ENCODE measurements around the gene TTC7B.

The TTC7B gene

DNA sequence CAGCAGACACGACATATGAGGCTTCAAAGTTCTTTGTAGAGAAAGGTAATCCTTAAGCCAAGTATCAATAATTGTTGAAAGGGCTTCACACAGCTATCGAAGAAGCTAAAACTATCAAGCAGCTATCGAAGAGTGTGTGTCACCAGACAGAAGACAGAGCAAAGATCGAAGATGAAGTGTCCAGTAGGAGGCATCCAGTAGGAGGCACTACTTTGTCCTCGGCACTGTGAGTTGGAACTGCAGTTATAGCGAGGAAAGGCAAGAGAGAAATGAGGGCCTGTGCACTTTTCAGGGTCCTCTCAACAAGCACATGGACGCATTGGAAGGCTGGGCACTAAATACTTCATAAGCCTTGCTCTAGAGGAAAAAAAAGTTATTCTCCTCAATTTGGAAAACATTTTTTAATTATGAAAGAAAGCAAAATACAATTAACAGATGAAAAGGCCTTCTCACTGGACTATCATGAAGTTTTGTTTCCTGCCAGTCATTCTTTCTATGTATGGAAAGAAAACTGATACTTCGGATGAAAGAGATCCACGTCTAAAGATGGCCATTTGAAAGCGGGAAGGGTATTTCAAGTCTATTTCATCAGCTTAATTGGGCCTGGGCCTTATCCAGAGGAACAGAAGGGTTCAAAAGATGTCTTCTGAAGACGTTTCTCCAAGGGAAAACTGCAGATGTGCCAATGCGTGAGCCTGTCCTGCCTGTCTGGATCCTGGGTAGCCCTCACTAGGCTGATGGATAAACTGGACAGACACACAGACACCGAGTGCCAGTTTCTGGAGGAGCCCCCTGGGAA is 244.9 kb downstream of the TTC7B start:
- DNase-seq = no peak

DNA sequence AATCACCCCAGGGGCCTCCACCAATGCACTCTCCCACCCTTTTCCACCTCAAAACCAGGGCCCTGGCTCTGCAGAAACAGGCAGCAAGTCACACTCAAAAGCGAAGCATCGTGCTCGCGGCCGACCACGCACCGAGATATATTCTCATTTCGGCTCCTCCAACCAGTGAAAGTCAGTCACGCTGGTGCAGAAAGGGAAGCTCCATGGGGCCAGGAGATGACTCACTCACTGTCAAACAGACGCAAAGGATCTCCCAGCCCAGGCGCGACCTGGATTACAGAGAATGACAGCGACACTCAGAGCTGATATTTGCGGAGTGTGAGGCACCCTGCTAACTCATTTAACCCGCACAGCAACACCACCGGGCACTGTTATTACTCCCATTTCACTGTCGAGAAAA is 245.8 kb downstream of the TTC7B start:
- no peak for DNase-seq

DNA sequence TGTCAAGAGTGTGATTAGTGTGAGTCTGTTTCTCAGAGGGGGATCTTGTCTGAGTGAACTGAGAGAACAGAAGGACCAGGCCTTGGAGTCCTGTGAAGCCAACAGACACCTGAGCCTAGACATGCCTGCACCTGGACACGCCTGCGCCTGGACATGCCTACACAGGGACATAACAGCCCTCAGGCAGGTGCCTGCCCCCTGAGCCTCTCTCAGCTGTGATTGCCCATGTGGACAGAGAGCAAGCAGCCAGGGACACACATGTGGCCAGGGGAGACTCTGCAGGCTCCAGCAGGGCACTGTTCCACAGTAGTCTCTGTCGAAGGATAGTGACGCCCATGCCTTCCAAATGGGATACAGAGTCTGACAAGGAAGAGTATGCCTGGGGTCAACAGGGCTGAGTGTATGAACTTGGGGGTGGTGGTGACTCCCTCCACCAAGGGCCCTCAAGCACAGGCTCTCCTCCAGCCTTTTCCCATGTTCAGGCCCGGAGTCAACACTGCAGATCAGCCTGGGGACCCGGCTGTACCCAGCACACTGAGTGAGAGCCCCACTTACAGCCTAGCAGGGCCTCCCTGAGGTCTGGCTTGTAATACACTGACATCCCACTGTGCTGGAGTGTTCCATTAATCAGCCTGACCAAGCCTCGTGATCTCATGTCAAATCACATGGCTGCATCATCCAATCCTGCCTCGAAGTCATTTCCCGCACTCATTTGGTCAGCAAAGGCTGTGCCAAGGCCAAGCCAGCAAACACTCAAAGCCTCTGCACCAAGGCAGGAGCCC is 246.4 kb downstream of the TTC7B start:
- no peak for DNase-seq

DNA sequence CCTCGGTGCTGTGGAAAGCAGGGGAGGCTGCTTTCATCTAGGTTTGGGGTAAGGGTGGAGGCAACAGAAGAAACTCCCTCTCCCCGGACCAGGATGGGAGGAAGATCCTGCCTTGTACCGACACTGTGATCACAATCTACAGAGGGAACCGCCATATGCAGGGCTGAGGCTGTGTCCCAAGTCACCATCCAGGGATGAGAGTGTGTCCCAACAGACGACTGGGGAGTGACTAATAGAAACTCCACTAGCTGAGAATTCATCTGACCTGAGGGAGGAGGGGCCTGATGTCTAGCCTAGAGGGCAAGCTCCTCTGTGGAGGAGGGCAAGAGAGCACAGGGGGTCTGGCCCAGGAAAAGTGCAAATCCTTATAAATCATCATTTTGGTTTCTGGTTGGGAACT is 247.0 kb downstream of the TTC7B start:
- DNase-seq = no peak

DNA sequence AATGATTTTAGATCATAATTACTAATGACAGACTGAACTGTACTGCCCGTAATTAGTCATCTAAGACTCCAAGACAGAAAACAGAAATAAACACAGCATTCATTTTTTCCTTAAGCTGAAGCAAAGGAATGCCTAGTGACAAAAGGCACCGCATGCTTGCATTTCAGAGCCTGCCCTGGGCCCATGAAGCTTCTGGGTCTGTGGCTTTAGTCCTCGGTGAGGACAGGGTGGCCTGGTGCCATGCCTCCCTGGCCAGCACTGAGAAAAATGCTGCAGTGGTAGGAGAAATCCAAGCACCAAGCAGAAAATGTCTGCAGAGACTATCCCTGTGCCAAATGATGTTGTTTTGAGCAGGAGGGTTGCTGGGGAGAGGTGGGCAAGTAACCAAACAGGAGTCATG is 247.8 kb downstream of the TTC7B start:
- DNase-seq = no peak

DNA sequence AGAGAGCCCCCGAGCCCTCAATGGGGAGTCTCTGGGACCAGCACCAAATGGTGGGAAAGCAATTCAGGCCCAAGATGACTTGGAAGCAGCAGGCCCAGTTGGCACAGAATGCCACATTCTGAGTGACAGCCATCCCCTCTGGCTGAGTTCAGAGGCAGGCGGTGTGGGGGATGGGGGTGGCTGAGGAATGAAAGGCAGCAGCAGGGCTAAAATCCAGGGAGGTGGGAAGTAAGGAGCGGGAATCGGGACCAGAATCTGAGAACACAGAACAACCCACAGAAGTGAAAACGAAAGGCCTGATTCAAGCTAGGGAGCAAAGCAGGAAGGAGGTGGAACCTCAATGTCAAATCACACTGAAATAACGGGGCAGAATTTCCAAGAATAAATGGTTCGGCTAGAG is 248.2 kb downstream of the TTC7B start:
- DNase-seq = no peak

DNA sequence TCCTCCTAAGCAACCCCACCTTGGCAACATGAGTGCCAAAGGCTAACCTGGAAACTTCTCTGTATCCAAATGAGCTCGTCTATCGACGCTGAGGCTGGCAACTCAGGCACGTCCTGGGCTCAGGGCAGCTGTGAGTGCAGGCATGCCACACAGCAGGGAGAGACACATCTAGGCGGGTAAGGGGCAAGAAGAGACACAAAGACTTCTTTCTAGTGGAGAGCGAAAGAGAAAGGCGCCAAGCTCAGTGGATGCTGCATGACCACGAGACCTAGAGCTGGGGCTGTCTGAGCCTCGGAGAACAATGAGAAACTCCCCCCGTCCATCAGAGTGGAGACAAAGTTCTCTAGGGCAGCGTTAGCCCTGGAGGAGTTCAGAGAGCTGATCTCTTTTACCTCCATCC is 249.0 kb downstream of the TTC7B start:
- DNase-seq = no peak

DNA sequence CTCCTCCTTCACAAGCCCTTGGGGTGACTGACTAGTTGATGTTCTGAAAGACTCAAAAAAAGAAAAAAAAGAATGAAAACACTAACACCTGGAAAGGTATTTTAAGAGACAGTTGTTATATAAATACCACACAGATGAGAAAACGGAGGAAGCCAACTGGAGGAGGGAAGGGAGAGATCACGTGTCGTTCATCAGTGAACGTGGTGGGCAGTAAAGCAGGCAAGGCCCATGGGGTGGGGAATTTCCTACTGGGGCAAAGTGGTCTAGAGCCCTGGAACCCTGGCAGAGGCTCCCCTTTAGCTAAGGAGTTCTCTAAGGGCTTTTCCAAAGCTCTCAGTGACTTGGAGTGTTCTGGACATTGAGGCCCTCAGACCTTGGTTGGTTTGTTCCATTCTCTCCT is 249.7 kb downstream of the TTC7B start:
- DNase-seq = no peak

DNA sequence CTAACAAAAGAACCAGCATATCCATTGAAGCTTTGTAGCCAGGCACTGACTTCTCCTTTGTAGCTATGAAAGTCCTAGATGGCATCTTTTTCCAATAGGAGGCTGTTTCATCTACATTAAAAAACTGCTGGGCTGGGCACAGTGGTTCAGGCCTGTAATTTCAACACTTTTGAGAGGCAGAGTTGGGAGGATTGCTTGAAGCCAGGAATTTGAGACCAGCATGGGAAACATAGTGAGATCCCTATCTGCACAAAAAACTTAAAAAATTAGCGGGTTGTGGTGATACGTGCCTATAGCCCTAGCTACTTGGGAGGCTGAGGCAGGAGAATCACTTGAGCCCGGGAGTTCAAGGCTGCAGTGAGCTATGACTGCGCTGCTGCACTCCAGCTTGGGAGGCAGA is 251.7 kb downstream of the TTC7B start:
- DNase-seq = no peak

DNA sequence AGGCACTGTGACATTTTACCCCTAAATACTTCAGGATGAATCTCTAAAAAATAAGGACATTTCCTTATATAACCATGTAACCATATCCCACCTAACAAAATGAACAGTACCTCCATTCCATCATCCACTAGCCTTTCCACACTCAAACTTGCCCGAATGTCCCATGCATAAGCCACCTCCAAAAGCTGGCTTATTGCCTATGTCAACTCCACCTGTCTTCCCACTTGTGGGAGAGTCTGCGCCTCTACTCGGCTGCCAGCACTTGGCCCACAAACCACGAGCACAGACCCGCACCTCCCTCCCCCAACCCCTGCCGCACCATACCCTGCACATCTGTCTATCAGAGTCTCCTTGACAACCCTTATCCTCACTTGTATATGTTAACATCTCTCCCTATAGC is 253.6 kb downstream of the TTC7B start:
- DNase-seq = no peak

DNA sequence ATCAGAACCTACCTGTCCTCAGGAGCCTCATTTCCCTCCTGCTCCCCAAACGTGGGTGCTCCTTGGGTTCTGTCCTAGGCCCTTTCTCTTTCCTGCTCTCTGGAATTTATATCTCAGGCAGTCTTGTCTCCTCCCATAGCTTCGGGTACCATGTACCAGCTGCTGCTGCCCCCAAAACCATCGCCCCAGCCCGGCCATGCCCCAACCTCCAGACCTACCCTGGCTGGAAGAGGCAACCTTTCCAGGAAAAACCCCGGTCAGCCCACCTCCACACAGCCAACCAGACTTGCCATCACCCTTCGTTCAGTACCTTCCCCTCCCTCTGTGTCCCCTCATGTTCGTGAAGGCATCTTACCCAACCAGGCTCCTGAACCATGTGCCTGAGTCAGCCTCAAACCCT is 254.3 kb downstream of the TTC7B start:
- DNase-seq = no peak

DNA sequence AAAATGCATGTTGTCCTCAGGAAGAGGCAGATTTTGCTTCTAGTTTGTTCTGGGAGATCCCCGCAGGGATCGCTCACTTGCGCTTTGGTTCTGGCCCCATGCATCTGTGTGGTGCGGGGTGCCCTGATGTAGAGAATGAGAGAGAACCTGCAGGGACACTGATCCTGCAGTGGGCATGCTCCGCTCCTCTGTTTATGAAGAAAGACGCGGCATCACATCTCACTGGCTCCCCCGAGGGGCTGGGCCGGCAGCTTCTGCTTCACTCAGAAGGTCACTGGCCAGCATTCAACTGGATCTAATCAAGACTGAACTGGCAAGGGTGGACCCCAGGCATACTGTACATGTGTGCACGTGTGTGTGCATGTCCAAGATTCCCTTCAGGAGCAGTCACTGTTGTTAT is 255.2 kb downstream of the TTC7B start:
- DNase-seq = no peak

DNA sequence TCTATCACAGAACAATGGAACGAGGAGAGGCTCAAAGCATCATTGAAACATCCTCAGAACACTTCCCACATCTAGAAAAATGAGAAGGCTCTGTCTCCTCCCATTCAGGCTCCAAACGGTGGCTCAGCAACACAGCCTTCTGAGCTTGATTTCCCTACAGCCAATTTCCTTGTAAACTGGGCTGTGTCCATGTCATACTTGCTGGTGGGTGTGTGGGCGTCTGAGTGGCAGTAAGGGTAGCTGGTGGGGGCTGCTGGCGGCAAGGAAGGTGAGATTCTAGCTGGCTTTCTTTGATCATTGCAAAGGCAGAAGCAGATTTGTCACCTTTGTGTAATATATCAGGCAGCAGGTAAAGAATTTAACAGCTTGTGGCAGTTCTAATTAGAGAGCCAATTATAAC is 255.7 kb downstream of the TTC7B start:
- no peak for DNase-seq

DNA sequence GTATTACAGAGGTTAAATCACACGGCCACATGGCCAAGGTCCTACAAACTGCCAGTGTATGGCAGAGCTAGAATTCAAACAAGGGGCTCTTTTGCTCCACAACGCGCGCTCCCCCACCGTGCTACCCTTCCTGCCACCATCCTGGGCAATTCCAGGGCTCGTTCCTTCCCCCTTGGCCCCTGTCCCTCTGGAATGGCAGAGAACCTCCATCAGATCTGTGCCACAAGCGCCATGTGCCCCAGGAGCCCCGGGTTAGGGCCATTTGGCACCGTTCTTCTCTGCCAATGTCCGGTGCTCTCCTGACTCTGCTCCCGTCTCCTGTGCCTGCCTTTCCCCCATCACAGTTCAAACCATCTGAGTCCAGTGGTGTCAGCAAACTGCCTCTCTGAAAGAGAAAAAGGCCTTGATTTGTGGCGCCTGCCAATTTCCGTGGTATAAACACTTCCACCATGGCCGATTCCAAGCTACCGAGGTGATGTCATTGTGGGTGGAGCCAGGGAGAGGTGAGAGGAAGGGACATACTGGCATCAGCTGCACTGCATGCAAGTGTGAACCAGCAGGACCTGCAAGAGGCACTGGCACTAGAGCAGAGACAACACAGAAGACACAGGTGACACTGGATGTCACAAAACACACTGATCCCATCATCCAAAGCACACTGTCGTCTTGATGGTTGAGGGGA is 256.3 kb downstream of the TTC7B start:
- no peak for DNase-seq

DNA sequence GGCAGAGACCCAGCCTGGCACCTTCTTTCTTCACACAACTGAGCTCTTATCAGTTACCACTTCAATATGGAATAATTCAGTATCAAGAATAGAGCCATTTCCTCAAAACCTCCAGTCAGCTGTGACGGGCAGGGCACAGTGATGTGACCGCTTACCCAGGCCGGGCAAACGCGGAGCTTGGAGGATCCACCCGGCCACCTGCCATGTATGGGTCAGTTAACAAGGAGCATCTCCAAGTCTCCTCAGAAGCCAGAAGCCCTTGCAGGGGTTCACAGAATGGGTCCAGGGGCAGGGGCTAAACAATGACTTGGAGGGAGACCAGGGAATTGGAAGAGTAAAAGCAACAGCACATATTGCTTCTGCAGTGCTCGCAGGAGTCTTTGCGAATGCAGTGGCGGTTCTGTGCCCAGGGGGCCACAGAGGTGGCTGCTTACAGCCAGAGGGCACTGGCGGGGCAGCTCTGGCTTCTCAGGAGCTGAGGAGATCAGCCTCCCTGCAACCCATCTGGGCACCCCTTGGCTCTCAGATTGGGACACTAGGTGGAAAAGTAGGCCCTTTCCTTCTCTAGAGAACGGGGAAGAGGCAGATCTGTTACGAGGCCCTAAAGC is 257.1 kb downstream of the TTC7B start:
- no peak for DNase-seq

DNA sequence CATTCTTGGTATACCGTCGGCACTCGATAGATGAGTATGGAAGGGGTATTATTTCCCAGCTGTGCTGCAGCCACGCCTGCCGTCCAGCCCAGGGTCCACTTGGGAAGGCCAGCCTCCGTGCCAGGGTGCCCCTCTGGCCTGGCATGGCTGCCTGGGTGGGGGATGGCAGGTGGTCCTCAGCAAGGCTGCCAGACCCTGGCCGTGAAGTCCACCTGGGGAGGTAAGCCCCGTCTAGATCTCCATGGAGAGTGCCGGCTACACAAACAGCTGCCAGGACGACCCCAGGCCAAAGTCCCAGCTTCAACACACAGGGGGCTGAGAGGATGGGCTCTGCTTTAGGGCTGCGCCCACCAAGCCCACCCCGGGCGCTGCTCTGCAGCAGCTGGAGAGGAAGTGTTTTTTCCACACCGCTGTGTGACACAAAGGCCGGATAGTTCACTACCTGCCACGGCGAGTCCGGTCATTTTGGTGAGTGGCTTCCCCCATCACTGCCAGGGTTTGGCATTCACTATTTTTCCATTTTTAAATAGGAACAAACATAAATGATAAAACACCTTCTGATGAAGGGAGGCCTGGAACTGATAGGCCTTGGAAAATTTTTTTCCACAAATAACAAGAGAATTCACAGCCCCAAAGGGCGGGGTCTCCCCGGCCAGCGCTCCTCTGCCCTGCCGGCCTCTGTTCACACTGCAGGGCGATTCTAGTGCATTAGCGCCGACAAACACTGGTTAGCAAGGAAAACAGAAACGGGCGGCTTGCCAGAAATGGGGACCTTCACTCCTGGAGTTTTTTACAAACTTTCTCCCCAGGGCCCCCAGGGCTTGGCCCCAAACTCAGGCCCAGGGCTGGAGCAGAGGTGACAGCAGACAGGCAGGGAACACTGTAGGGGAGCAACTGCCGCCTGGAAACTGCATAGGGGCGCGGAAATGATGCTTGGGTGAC is 257.9 kb downstream of the TTC7B start:
- no peak for DNase-seq

DNA sequence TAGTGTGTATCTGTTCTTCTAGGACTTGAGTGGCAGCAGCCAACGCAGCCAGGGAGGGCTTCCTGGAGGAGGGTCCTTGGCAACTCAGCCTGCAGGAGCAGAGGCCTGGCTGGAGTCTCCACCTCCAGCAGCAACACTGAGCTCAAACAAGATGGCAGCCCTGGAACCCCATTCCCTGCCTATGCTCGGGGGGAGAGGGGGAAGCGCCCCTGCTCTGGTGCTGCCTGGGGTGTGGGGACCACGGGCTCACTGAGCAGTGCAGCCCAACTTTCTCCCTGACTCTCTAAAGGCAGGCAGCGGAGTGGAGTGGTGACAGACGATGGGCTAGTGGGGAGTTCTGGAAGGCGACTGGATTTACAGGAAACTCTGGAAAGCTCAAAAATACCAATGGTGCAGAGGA is 258.7 kb downstream of the TTC7B start:
- DNase-seq = no peak

DNA sequence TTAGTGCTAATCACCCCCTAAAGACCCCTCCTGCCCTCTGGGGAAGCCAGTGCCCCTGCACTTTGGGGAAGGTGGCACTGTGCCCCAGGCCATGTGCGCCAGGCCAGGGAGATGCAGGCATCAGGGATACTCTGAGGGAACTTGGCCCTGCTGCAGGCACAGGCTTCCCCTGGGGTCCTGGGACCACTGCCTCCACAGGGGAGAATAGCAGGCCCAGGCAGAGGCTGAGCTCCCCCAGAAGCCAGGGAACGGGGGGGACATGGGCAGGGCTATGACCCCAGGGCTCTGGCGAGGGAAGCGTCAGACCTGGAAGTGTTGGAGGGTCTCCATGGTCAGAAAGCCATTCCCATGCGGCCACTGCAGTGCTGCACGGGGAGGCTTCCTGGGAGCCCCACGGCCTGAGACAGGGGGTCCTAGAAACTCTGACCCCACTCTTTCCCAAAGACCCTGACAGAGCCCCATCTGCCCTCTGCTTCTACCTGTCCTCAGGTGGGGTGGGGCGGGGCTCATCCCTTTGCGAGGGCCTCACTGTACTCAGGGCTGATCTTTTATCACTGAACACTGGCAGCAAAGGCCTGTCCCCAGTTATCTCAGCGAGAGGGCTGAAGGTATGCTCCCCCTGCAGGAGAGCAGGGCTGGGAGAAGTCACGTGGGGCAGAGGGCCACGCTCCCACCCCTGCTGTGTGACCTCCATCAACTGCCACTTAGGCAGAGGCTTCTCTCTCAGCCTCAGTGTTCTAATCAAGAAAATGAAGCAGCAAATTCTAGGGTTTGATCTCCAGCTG is 259.4 kb downstream of the TTC7B start:
- no peak for DNase-seq

DNA sequence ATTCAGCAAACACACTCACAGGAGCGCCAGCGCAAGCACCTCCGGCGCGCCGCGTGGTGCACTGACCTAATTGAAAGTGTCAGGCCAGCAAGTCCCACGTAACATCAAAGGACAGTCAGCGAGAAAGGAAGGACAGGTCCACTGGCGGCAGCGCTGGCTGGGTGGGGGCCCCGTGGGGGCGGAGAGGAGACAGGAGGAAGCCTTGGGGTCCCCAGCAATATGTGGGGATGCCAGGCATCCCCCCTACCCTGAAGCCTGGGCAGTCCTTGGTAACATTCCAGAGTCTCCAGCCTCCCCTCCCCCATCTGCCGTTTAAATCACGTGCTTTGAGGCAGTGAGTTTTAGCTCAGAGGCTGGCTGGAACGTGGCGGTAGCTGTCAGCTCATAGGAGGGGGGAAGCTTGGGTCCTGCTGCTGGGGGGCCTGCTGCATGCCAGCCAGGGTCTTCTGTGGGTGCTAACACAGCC is 260.2 kb downstream of the TTC7B start:
- DNase-seq = no peak

DNA sequence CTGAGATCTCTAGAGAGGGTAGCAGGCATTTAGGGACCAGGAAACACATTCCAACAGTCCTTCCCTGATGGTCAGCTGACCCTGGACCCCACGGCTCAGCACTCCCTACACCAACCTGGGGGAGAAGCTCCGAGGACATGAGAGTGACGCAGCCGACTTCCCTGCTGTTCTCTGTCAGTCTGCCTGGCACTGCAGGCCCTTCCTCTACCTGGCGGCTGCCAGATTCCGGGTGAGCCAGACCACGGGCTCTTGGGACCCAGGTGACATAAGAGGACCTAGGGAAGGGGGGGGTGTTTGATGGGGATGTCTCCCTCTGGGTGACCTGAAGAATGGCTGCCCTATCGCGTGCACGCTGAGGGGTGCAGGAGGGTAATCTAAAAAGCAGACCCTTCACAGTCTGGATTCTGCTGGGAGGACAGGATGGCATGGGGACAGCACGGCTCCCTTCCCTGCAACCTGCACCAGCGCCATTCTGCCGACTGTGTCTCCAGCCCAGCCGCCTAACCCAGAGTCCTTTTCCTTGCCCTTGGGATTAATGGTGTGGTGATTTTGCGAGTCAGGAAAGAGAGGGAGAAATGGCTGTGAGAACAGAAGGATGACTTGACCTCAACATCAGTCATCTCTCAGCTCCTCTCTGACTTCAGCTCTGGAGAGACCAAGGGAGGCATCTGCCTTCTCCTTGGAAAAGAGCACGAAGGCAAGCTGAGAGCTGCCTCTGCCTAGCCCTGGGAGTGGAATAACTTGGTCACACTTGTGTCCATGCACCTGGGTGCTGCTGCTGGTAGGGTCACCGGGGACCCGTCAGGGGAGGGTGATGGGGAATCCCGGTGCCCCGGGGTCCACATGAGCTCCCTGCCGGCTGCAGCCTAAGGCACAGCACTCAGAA is 260.9 kb downstream of the TTC7B start:
- no peak for DNase-seq
